Measurements from ENCODE around the gene NOL4L.

DNA sequence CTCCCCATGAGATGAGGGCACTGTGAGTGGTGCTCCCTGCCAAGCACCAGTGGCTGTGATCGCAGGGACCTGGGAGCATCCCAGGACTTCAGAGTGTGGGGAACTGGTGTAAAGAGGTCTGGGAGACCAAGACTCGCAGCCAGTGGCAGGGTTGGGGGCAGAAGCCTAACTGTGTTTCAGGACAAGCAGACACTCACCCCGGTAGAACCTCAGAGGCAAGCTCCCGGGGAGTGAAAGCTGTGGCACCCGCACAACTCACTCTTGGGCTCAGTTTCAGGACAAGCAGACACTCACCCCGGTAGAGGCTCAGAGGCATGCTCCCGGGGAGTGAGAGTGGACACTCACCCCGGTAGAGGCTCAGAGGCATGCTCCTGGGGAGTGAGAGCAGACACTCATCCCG is 114.2 kb downstream of the NOL4L start:
- TF ChIP-seq, protein P1, sequence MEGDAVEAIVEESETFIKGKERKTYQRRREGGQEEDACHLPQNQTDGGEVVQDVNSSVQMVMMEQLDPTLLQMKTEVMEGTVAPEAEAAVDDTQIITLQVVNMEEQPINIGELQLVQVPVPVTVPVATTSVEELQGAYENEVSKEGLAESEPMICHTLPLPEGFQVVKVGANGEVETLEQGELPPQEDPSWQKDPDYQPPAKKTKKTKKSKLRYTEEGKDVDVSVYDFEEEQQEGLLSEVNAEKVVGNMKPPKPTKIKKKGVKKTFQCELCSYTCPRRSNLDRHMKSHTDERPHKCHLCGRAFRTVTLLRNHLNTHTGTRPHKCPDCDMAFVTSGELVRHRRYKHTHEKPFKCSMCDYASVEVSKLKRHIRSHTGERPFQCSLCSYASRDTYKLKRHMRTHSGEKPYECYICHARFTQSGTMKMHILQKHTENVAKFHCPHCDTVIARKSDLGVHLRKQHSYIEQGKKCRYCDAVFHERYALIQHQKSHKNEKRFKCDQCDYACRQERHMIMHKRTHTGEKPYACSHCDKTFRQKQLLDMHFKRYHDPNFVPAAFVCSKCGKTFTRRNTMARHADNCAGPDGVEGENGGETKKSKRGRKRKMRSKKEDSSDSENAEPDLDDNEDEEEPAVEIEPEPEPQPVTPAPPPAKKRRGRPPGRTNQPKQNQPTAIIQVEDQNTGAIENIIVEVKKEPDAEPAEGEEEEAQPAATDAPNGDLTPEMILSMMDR (IDR thresholded peaks at IDR 0.05; ENCODE audit: insufficient read depth, low read length, poor library complexity, severe bottlenecking): no peak
- TF ChIP-seq EZH2phosphoT487 (conservative IDR thresholded peaks at IDR 0.05; ENCODE audit: low read length): no peak
